Stimulated activated naive CD4-positive, alpha-beta T cell treated with Interleukin-2 at 50 U/mL for 16 hours (primary cell): ENCODE data around the gene NAT8.
"Not testable (repeated sequence)": the region's sequence is repeated elsewhere in the genome, so short reads cannot be mapped to it uniquely, and the experiment has no call there.

Source experiments
- DNase-seq: peaks from one replicate; lab custom pipeline; 2025; lab: John Stamatoyannopoulos, UW

NAT8 gene

GRCh38 chr2:73636977-73637376 is 5.2 kb downstream of the NAT8 start:
- not testable (repeated sequence) for DNase-seq

- DNase-seq = not testable (repeated sequence)
These were observed 11.5 kb downstream of the NAT8 start for GRCh38 chr2:73630662-73631266.

GRCh38 chr2:73628493-73628892 is 13.7 kb downstream of the NAT8 start:
- DNase-seq = not testable (repeated sequence)

- DNase-seq = not testable (repeated sequence)
These were observed 16.0 kb downstream of the NAT8 start for GRCh38 chr2:73626237-73626636.

GRCh38 chr2:73624625-73625024 is 17.6 kb downstream of the NAT8 start:
- not testable (repeated sequence) for DNase-seq

- DNase-seq = not testable (repeated sequence)
These were observed 18.2 kb downstream of the NAT8 start for GRCh38 chr2:73624036-73624435.

GRCh38 chr2:73619925-73620324 is 22.3 kb downstream of the NAT8 start:
- DNase-seq = not testable (repeated sequence)

- DNase-seq = no peak
These were observed 27.2 kb downstream of the NAT8 start for GRCh38 chr2:73614997-73615396.

GRCh38 chr2:73614105-73614504 is 28.1 kb downstream of the NAT8 start:
- DNase-seq = no peak

- no peak for DNase-seq
These were observed 30.4 kb downstream of the NAT8 start for GRCh38 chr2:73611867-73612266.

GRCh38 chr2:73611193-73611592 is 31.0 kb downstream of the NAT8 start:
- DNase-seq = no peak

GRCh38 chr2:73610111-73610510 is 32.1 kb downstream of the NAT8 start:
- DNase-seq = no peak

GRCh38 chr2:73604589-73604988 is 37.6 kb downstream of the NAT8 start:
- not testable (repeated sequence) for DNase-seq

- DNase-seq = not testable (repeated sequence)
These were observed 39.1 kb downstream of the NAT8 start for GRCh38 chr2:73603099-73603588.

- no peak for DNase-seq
These were observed 40.4 kb downstream of the NAT8 start for GRCh38 chr2:73601780-73602179.

GRCh38 chr2:73594251-73594650 is 48.0 kb downstream of the NAT8 start:
- no peak for DNase-seq

GRCh38 chr2:73593680-73594079 is 48.5 kb downstream of the NAT8 start:
- DNase-seq = no peak
